ENCODE results near the gene ISX. TPM values are rescaled to one million over a fixed set of nuclear protein-coding genes. Genes with fewer than 3 reads are reported as not detected.
A peak's percentile ranks its signal among the peaks of the same experiment; 100 is the strongest.

Gene ISX
- total and polyA plus RNA-seq, 2 of the 13 experiments (the other 11 are each of a cell fraction or from before 2014, with no cell fraction given), result 1.4 to 1.8 TPM

GRCh38 chr22:35051013-35051535 lies 14.9 kb upstream of the ISX start:
- Histone ChIP-seq H3K9me3 (ENCODE audit: low read length) (no peaks in the 10 kb centered on the region), H3K4me3 (replicated peaks in 1 of 3; ENCODE audit: insufficient read depth in 1 of 3, low read depth in 2 of 3, low read length in 3 of 3) (no peak overlapping the region), H3K9ac (ENCODE audit: insufficient read depth, low read depth, low read length) (no peak overlapping the region), H3K27me3 (ENCODE audit: control insufficient read depth in 1 of 2, insufficient read depth in 2 of 2, low read length in 2 of 2) (peaks cover 0 to 8% of the 10 kb centered on the region in 2 experiments; a peak in 1 of 5 replicates), H3K36me3 (replicated peaks in 1 of 2; ENCODE audit: control insufficient read depth in 1 of 2, insufficient read depth in 2 of 2, low read length in 2 of 2) (no peaks in the 10 kb centered on the region), H3K4me1 (ENCODE audit: insufficient read depth, low read length) (no peaks in the 10 kb centered on the region), H3K4me2 (ENCODE audit: low read depth, low read length) (no peak overlapping the region), H3K79me2 (ENCODE audit: insufficient read depth, low read length) (no peaks in the 10 kb centered on the region), H2AFZ (ENCODE audit: low read length) (no peak overlapping the region), H3K27ac (ENCODE audit: extremely low read length, insufficient read depth, low read length) (no peak overlapping the region), H4K20me1 (ENCODE audit: insufficient read depth, low read length) (no peaks in the 10 kb centered on the region)
- no peak for DNase-seq (ENCODE audit: low spot score)
- in situ Hi-C loops (cut with HindIII; ENCODE audit: extremely low pct_ligation_motif_present, low pct_unique_long_range_greater_than_20kb), result no loop called here
- POLR2A ChIA-PET, result no interaction called here
- 10% methylated on average over 6 of the region's 6 CpGs for WGBS (ENCODE audit: low lambda C conversion rate)
- no peak for ATAC-seq
- FAIRE-seq, result no peak
- intact Hi-C loops (cut with micrococcal nuclease; ENCODE audit: unreplicated experiment), result no loop called here
- CTCF ChIA-PET (ENCODE audit: low intra/inter-chr PET ratio, low total read pairs), result no interaction called here
- no TSS peak for BruUV-seq (replicated peaks)
- 0 out of 4 replicates have a peak, but pooled peaks of 1 of the 2 experiments have one; percentile 20 for TF ChIP-seq MAFK (conservative IDR thresholded peaks at IDR 0.05 in 1 of 2, IDR thresholded peaks at IDR 0.05 in 1 of 2; ENCODE audit: low read length in 2 of 2)
- TF ChIP-seq ZNF580 (CRISPR knock-in tag; IDR thresholded peaks at IDR 0.05; ENCODE audit: borderline replicate concordance, low read depth), result no peak

GRCh38 chr22:35051791-35052190 lies 14.2 kb upstream of the ISX start:
- CTCF ChIA-PET (ENCODE audit: low intra/inter-chr PET ratio, low total read pairs), result no interaction called here
- ATAC-seq, result no peak
- intact Hi-C loops (cut with micrococcal nuclease; ENCODE audit: unreplicated experiment), result no loop called here
- Histone ChIP-seq H2AFZ (ENCODE audit: low read length) (no peak overlapping the region), H4K20me1 (ENCODE audit: insufficient read depth, low read length) (no peaks in the 10 kb centered on the region), H3K4me1 (ENCODE audit: insufficient read depth, low read length) (no peaks in the 10 kb centered on the region), H3K4me3 (replicated peaks in 1 of 3; ENCODE audit: insufficient read depth in 1 of 3, low read depth in 2 of 3, low read length in 3 of 3) (no peak overlapping the region), H3K9ac (ENCODE audit: insufficient read depth, low read depth, low read length) (no peak overlapping the region), H3K27ac (ENCODE audit: extremely low read length, insufficient read depth, low read length) (no peak overlapping the region), H3K27me3 (ENCODE audit: control insufficient read depth in 1 of 2, insufficient read depth in 2 of 2, low read length in 2 of 2) (peaks cover 2 to 11% of the 10 kb centered on the region in 2 experiments; a peak in 2 of 5 replicates), H3K36me3 (replicated peaks in 1 of 2; ENCODE audit: control insufficient read depth in 1 of 2, insufficient read depth in 2 of 2, low read length in 2 of 2) (no peaks in the 10 kb centered on the region), H3K4me2 (ENCODE audit: low read depth, low read length) (no peak overlapping the region), H3K79me2 (ENCODE audit: insufficient read depth, low read length) (no peaks in the 10 kb centered on the region), H3K9me3 (ENCODE audit: low read length) (no peaks in the 10 kb centered on the region)
- no peak for TF ChIP-seq TSC22D2 (CRISPR knock-in tag; IDR thresholded peaks at IDR 0.05; ENCODE audit: borderline replicate concordance)
- no peak for TF ChIP-seq ZNF577 (CRISPR knock-in tag; IDR thresholded peaks at IDR 0.05; ENCODE audit: borderline replicate concordance, low read depth)
- TF ChIP-seq ZNF513 (CRISPR knock-in tag; conservative IDR thresholded peaks at IDR 0.05), result no peak
- TF ChIP-seq LRRFIP1 (CRISPR knock-in tag; conservative IDR thresholded peaks at IDR 0.05), result no peak
- TF ChIP-seq DBP (CRISPR knock-in tag; IDR thresholded peaks at IDR 0.05; ENCODE audit: not compliant biosample characterization), result no peak
- no TSS peak for BruUV-seq (replicated peaks)
- no peak for DNase-seq (ENCODE audit: low spot score)
- FAIRE-seq, result no peak
- in situ Hi-C loops (cut with HindIII; ENCODE audit: extremely low pct_ligation_motif_present, low pct_unique_long_range_greater_than_20kb), result no loop called here
- POLR2A ChIA-PET, result no interaction called here
